ENCODE results near the gene SAFB.
A peak's percentile ranks its signal among the peaks of the same experiment; 100 is the strongest.

SAFB gene

GRCh38 chr19:5665781-5666513, 43.1 kb downstream of the SAFB start:
- H2BK12ac ChIP-seq (ENCODE audit: low read length), result no peak overlapping the region
- no peak overlapping the region for H3K14ac ChIP-seq (ENCODE audit: low read length)
- no peaks in the 10 kb centered on the region for H3K79me1 ChIP-seq (ENCODE audit: low read length)
- no peaks in the 10 kb centered on the region for H3K27me3 ChIP-seq (ENCODE audit: insufficient read depth, low read length)
- H3K18ac ChIP-seq (ENCODE audit: low read length), result no peak overlapping the region
- peaks cover 10 to 11% of the 10 kb centered on the region in 2 experiments for H3K4me1 ChIP-seq (ENCODE audit: control insufficient read depth in 1 of 2, insufficient read depth in 2 of 2, low read length in 2 of 2)
- no peak overlapping the region for H4K8ac ChIP-seq (ENCODE audit: low read depth, low read length)
- H3K9ac ChIP-seq (ENCODE audit: low read length), result no peak overlapping the region
- peak; percentile 29 to 37 for DNase-seq
- WGBS (ENCODE audit: extremely low coverage, insufficient coverage, insufficient read length), result no CpG with 5 or more reads among the region's 10 CpGs
- H3K4ac ChIP-seq (ENCODE audit: low read depth, low read length), result no peak overlapping the region
- H3K36me3 ChIP-seq (ENCODE audit: control insufficient read depth in 1 of 2, insufficient read depth in 2 of 2, low read length in 2 of 2), result peaks cover 76 to 82% of the 10 kb centered on the region in 2 experiments
- H4K12ac ChIP-seq (ENCODE audit: low read depth, low read length), result no peak overlapping the region
- H2AK5ac ChIP-seq (ENCODE audit: low read length), result no peak overlapping the region
- no peak overlapping the region for H3K4me2 ChIP-seq (ENCODE audit: low read length)
- no peak overlapping the region for H3K27ac ChIP-seq (ENCODE audit: low read depth, low read length)
- no peak overlapping the region for H2AFZ ChIP-seq (ENCODE audit: insufficient read depth, low read length, poor library complexity)
- no peaks in the 10 kb centered on the region for H3K9me3 ChIP-seq (ENCODE audit: insufficient read depth, low read depth, low read length)
- no peak overlapping the region for H3K23ac ChIP-seq (ENCODE audit: low read length)
- no peak overlapping the region for H3K4me3 ChIP-seq (ENCODE audit: low read depth, low read length)
- H4K91ac ChIP-seq (ENCODE audit: low read depth, low read length), result no peak overlapping the region
- H2BK5ac ChIP-seq (ENCODE audit: low read depth, low read length, poor library complexity), result no peak overlapping the region
- no peaks in the 10 kb centered on the region for H3K79me2 ChIP-seq (ENCODE audit: control insufficient read depth, insufficient read depth, low read length, poor library complexity)
- H2BK120ac ChIP-seq (ENCODE audit: insufficient read depth, low read length, poor library complexity), result no peak overlapping the region

GRCh38 chr19:5666921-5667610, 44.2 kb downstream of the SAFB start:
- H3K79me1 ChIP-seq (ENCODE audit: low read length), result no peaks in the 10 kb centered on the region
- H2AK5ac ChIP-seq (ENCODE audit: low read length), result no peak overlapping the region
- H2AFZ ChIP-seq (ENCODE audit: insufficient read depth, low read length, poor library complexity), result no peak overlapping the region
- no peak for DNase-seq
- H3K4me1 ChIP-seq (ENCODE audit: control insufficient read depth in 1 of 2, insufficient read depth in 2 of 2, low read length in 2 of 2), result peaks cover 10 to 11% of the 10 kb centered on the region in 2 experiments
- no peak overlapping the region for H3K4me3 ChIP-seq (ENCODE audit: low read depth, low read length)
- no peak overlapping the region for H3K4me2 ChIP-seq (ENCODE audit: low read length)
- H3K9me3 ChIP-seq (ENCODE audit: insufficient read depth, low read depth, low read length), result no peaks in the 10 kb centered on the region
- H4K12ac ChIP-seq (ENCODE audit: low read depth, low read length), result no peak overlapping the region
- no peak overlapping the region for H3K18ac ChIP-seq (ENCODE audit: low read length)
- H2BK5ac ChIP-seq (ENCODE audit: low read depth, low read length, poor library complexity), result no peak overlapping the region
- no peaks in the 10 kb centered on the region for H3K79me2 ChIP-seq (ENCODE audit: control insufficient read depth, insufficient read depth, low read length, poor library complexity)
- H3K27me3 ChIP-seq (ENCODE audit: insufficient read depth, low read length), result no peaks in the 10 kb centered on the region
- no CpG with 5 or more reads among the region's 26 CpGs for WGBS (ENCODE audit: extremely low coverage, insufficient coverage, insufficient read length)
- no peak overlapping the region for H2BK12ac ChIP-seq (ENCODE audit: low read length)
- no peak overlapping the region for H4K91ac ChIP-seq (ENCODE audit: low read depth, low read length)
- H3K14ac ChIP-seq (ENCODE audit: low read length), result no peak overlapping the region
- peaks cover 71 to 78% of the 10 kb centered on the region in 2 experiments for H3K36me3 ChIP-seq (ENCODE audit: control insufficient read depth in 1 of 2, insufficient read depth in 2 of 2, low read length in 2 of 2)
- H3K9ac ChIP-seq (ENCODE audit: low read length), result no peak overlapping the region
- no peak overlapping the region for H4K8ac ChIP-seq (ENCODE audit: low read depth, low read length)
- no peak overlapping the region for H3K4ac ChIP-seq (ENCODE audit: low read depth, low read length)
- H2BK120ac ChIP-seq (ENCODE audit: insufficient read depth, low read length, poor library complexity), result no peak overlapping the region
- H3K27ac ChIP-seq (ENCODE audit: low read depth, low read length), result peak overlapping the region; percentile 65
- no peak overlapping the region for H3K23ac ChIP-seq (ENCODE audit: low read length)

- no peak overlapping the region for H4K8ac ChIP-seq (ENCODE audit: low read depth, low read length)
- no CpG with 5 or more reads among the region's 22 CpGs for WGBS (ENCODE audit: extremely low coverage, insufficient coverage, insufficient read length)
- H3K4me3 ChIP-seq (ENCODE audit: low read depth, low read length), result no peak overlapping the region
Observed at GRCh38 chr19:5667751-5668271, 44.9 kb downstream of the SAFB start.

GRCh38 chr19:5669212-5669611, 46.3 kb downstream of the SAFB start:
- no peak overlapping the region for H3K23ac ChIP-seq (ENCODE audit: low read length)
- no peak overlapping the region for H2AK5ac ChIP-seq (ENCODE audit: low read length)
- H3K4me1 ChIP-seq (ENCODE audit: control insufficient read depth in 1 of 2, insufficient read depth in 2 of 2, low read length in 2 of 2), result peaks cover 10 to 11% of the 10 kb centered on the region in 2 experiments
- no peak overlapping the region for H4K12ac ChIP-seq (ENCODE audit: low read depth, low read length)
- H3K9ac ChIP-seq (ENCODE audit: low read length), result no peak overlapping the region
- H3K14ac ChIP-seq (ENCODE audit: low read length), result no peak overlapping the region
- no peak overlapping the region for H4K91ac ChIP-seq (ENCODE audit: low read depth, low read length)
- no peak overlapping the region for H3K4me3 ChIP-seq (ENCODE audit: low read depth, low read length)
- no CpG with 5 or more reads among the region's 11 CpGs for WGBS (ENCODE audit: extremely low coverage, insufficient coverage, insufficient read length)
- H2AFZ ChIP-seq (ENCODE audit: insufficient read depth, low read length, poor library complexity), result no peak overlapping the region
- no peak overlapping the region for H2BK12ac ChIP-seq (ENCODE audit: low read length)
- H2BK120ac ChIP-seq (ENCODE audit: insufficient read depth, low read length, poor library complexity), result no peak overlapping the region
- no peaks in the 10 kb centered on the region for H3K79me2 ChIP-seq (ENCODE audit: control insufficient read depth, insufficient read depth, low read length, poor library complexity)
- H3K9me3 ChIP-seq (ENCODE audit: insufficient read depth, low read depth, low read length), result no peaks in the 10 kb centered on the region
- H4K8ac ChIP-seq (ENCODE audit: low read depth, low read length), result no peak overlapping the region
- H3K79me1 ChIP-seq (ENCODE audit: low read length), result no peaks in the 10 kb centered on the region
- H2BK5ac ChIP-seq (ENCODE audit: low read depth, low read length, poor library complexity), result no peak overlapping the region
- H3K4ac ChIP-seq (ENCODE audit: low read depth, low read length), result no peak overlapping the region
- peaks cover 53 to 65% of the 10 kb centered on the region in 2 experiments for H3K36me3 ChIP-seq (ENCODE audit: control insufficient read depth in 1 of 2, insufficient read depth in 2 of 2, low read length in 2 of 2)
- no peaks in the 10 kb centered on the region for H3K27me3 ChIP-seq (ENCODE audit: insufficient read depth, low read length)
- H3K18ac ChIP-seq (ENCODE audit: low read length), result no peak overlapping the region
- no peak overlapping the region for H3K4me2 ChIP-seq (ENCODE audit: low read length)
- DNase-seq, result no peak
- no peak overlapping the region for H3K27ac ChIP-seq (ENCODE audit: low read depth, low read length)

More at GRCh38 chr19:5667751-5668271, 44.9 kb downstream of the SAFB start:
- H3K9me3 ChIP-seq (ENCODE audit: insufficient read depth, low read depth, low read length), result no peaks in the 10 kb centered on the region
- H2BK12ac ChIP-seq (ENCODE audit: low read length), result no peak overlapping the region
- H3K14ac ChIP-seq (ENCODE audit: low read length), result no peak overlapping the region
- H3K4me2 ChIP-seq (ENCODE audit: low read length), result peak overlapping the region; percentile 10
- peak overlapping the region; percentile 65 for H3K27ac ChIP-seq (ENCODE audit: low read depth, low read length)
- no peak overlapping the region for H2AFZ ChIP-seq (ENCODE audit: insufficient read depth, low read length, poor library complexity)
- peaks cover 10 to 11% of the 10 kb centered on the region in 2 experiments for H3K4me1 ChIP-seq (ENCODE audit: control insufficient read depth in 1 of 2, insufficient read depth in 2 of 2, low read length in 2 of 2)
- H3K4ac ChIP-seq (ENCODE audit: low read depth, low read length), result no peak overlapping the region
- no peak overlapping the region for H2BK120ac ChIP-seq (ENCODE audit: insufficient read depth, low read length, poor library complexity)
- no peaks in the 10 kb centered on the region for H3K79me1 ChIP-seq (ENCODE audit: low read length)
- no peak overlapping the region for H4K91ac ChIP-seq (ENCODE audit: low read depth, low read length)
- no peak overlapping the region for H2BK5ac ChIP-seq (ENCODE audit: low read depth, low read length, poor library complexity)
- H3K36me3 ChIP-seq (ENCODE audit: control insufficient read depth in 1 of 2, insufficient read depth in 2 of 2, low read length in 2 of 2), result peaks cover 65 to 75% of the 10 kb centered on the region in 2 experiments
- H2AK5ac ChIP-seq (ENCODE audit: low read length), result no peak overlapping the region
- H3K23ac ChIP-seq (ENCODE audit: low read length), result no peak overlapping the region
- H3K9ac ChIP-seq (ENCODE audit: low read length), result no peak overlapping the region
- peak; percentile 89 to 95 for DNase-seq
- no peaks in the 10 kb centered on the region for H3K79me2 ChIP-seq (ENCODE audit: control insufficient read depth, insufficient read depth, low read length, poor library complexity)
- H3K18ac ChIP-seq (ENCODE audit: low read length), result peak overlapping the region; percentile 57
- H4K12ac ChIP-seq (ENCODE audit: low read depth, low read length), result no peak overlapping the region
- H3K27me3 ChIP-seq (ENCODE audit: insufficient read depth, low read length), result no peaks in the 10 kb centered on the region

Measured in trophoblast cell (in vitro differentiated cells and primary cell).